Measurements from ENCODE around the gene SUCO. TPM values are rescaled to one million over a fixed set of nuclear protein-coding genes. Genes with fewer than 3 reads are reported as not detected.
A peak's percentile ranks its signal among the peaks of the same experiment; 100 is the strongest.

Gene SUCO
- total RNA-seq, 1 experiment from 2014 or later = 50.3 TPM

DNA sequence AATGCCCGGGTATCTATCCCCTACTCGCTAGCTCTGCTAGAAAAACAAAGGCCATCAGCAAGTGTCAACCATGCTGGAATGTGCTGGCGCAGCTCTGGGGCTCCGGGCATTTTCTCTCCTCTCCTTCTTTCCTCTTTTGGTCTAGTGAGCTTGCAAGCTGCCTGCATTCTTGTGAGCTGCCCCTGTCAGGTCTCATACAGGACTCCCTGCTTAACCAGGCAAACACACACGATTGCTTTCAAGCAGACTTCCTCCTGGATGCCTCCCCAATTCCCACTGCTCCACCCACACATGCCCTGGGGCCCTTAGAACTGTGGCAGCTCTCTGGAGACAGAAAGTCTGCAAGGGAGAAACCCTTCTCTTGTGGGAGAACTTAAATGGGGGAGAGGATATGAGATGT is 35.7 kb upstream of the SUCO start:
- no peaks in the 10 kb centered on the region for H3K36me3 ChIP-seq (ENCODE audit: control insufficient read depth, insufficient read depth, low read length)
- H3K9me3 ChIP-seq = no peaks in the 10 kb centered on the region
- Mint-ChIP-seq H3K36me3 (ENCODE audit: insufficient read depth, unreplicated experiment) (peaks cover 2% of the 10 kb centered on the region), H3K9me3 (ENCODE audit: unreplicated experiment) (no peaks in the 10 kb centered on the region), H3K4me1 (ENCODE audit: low read depth, unreplicated experiment) (peaks cover 22% of the 10 kb centered on the region), H3K27me3 (ENCODE audit: insufficient read depth, unreplicated experiment) (no peaks in the 10 kb centered on the region), H3K27ac (ENCODE audit: unreplicated experiment) (no peak overlapping the region), H3K4me3 (ENCODE audit: unreplicated experiment) (no peak overlapping the region)
- POLR2A ChIA-PET = interaction anchor here (1.6 kb wide), 1 partner anchor 35 kb away, joined by 3 read pairs; no protein-coding TSS in a partner anchor
- DNase-seq = peak; percentile 41 to 72
- TF ChIP-seq, protein P1, sequence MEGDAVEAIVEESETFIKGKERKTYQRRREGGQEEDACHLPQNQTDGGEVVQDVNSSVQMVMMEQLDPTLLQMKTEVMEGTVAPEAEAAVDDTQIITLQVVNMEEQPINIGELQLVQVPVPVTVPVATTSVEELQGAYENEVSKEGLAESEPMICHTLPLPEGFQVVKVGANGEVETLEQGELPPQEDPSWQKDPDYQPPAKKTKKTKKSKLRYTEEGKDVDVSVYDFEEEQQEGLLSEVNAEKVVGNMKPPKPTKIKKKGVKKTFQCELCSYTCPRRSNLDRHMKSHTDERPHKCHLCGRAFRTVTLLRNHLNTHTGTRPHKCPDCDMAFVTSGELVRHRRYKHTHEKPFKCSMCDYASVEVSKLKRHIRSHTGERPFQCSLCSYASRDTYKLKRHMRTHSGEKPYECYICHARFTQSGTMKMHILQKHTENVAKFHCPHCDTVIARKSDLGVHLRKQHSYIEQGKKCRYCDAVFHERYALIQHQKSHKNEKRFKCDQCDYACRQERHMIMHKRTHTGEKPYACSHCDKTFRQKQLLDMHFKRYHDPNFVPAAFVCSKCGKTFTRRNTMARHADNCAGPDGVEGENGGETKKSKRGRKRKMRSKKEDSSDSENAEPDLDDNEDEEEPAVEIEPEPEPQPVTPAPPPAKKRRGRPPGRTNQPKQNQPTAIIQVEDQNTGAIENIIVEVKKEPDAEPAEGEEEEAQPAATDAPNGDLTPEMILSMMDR (IDR thresholded peaks at IDR 0.05; ENCODE audit: insufficient read depth in 1 of 2, low read depth in 1 of 2, low read length in 1 of 2, severe bottlenecking in 1 of 2, unreplicated experiment in 1 of 2) = no peak
- no peaks in the 10 kb centered on the region for H3K27me3 ChIP-seq (replicated peaks; ENCODE audit: control insufficient read depth, insufficient read depth, low read length)
- no TSS peak for BruUV-seq (replicated peaks)
- peaks cover 44% of the 10 kb centered on the region for H3K4me1 ChIP-seq
- CTCF ChIA-PET = no interaction called here
- H3K4me3 ChIP-seq (ENCODE audit: low read depth, low read length) = no peak overlapping the region
- intact Hi-C loops (cut with micrococcal nuclease; ENCODE audit: unreplicated experiment) = no loop called here

DNA sequence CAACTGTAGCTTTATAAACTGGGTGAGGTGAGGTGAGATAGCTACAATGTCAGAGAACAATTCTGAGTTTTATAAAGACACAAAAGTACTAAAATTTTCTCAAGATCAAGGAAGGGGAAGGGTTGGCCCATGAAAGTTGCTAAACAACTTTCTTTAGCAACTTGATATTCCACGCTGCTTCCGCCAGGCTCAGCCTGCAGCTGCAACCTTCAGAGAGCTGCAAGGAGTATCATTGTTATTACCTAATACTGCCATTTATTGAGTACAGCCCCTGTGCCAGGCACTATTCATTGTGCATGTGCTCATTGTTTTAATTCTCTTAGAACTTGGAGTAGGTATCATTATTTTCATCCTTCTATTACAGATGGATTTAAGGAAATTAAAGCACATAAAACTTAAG is 34.1 kb upstream of the SUCO start:
- H3K4me3 Mint-ChIP-seq (ENCODE audit: unreplicated experiment) = no peak overlapping the region
- no peak for DNase-seq
- no peaks in the 10 kb centered on the region for H3K27me3 Mint-ChIP-seq (ENCODE audit: insufficient read depth, unreplicated experiment)
- no peak overlapping the region for H3K4me3 ChIP-seq (ENCODE audit: low read depth, low read length)
- H3K36me3 Mint-ChIP-seq (ENCODE audit: insufficient read depth, unreplicated experiment) = no peaks in the 10 kb centered on the region
- H3K4me1 Mint-ChIP-seq (ENCODE audit: low read depth, unreplicated experiment) = peaks cover 22% of the 10 kb centered on the region
- CTCF ChIA-PET = interaction anchor here (1.1 kb wide), 1 partner anchor 34 kb away, joined by 3 read pairs; the partner anchor contains the start of gene SUCO
- no peaks in the 10 kb centered on the region for H3K36me3 ChIP-seq (ENCODE audit: control insufficient read depth, insufficient read depth, low read length)
- BruUV-seq (replicated peaks) = no TSS peak
- intact Hi-C loops (cut with micrococcal nuclease; ENCODE audit: unreplicated experiment) = loop anchor here (1.0 to 2.0 kb wide), 3 partner anchors 14 to 50 kb away; partner anchors contain the start of gene SUCO
- peaks cover 44% of the 10 kb centered on the region for H3K4me1 ChIP-seq
- no peak overlapping the region for H3K27ac Mint-ChIP-seq (ENCODE audit: unreplicated experiment)
- no peaks in the 10 kb centered on the region for H3K9me3 ChIP-seq
- no peaks in the 10 kb centered on the region for H3K27me3 ChIP-seq (replicated peaks; ENCODE audit: control insufficient read depth, insufficient read depth, low read length)
- TF ChIP-seq, protein P1 (IDR thresholded peaks at IDR 0.05; ENCODE audit: insufficient read depth in 1 of 2, low read depth in 1 of 2, low read length in 1 of 2, severe bottlenecking in 1 of 2, unreplicated experiment in 1 of 2) = no peak
- POLR2A ChIA-PET = no interaction called here
- no peaks in the 10 kb centered on the region for H3K9me3 Mint-ChIP-seq (ENCODE audit: unreplicated experiment)

DNA sequence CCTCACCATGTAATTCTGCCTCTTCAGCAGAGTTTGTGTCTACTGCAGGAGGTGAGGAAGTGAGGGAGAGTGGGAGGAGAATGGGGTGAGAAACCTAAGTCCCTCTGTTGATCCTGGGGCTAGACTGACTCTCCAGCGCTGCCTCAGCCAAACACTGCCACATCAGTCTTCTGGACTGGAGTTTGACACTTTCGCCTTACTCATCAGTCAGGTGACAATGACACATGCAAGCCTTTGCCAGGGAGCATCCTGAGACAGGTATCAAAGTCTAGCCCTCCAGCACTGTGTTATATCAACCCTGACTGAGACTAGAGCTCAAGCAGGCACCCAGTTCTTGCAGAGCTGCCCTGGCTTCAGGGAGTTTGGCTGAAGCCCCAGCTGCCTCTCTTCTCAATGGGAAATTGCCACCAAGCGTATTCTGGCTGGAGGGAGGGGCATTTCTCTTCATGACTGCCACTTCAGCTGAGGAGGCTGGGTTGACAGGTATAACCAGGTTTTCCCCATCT is 33.3 kb upstream of the SUCO start:
- ChIA-PET CTCF (interaction anchor here (1.1 kb wide), 1 partner anchor 33 kb away, joined by 3 read pairs; the partner anchor contains the start of gene SUCO), POLR2A (interaction anchor here (0.9 kb wide), 1 partner anchor 33 kb away, joined by 6 read pairs; the partner anchor contains the start of gene SUCO)
- intact Hi-C loops (cut with micrococcal nuclease; ENCODE audit: unreplicated experiment) = loop anchor here (1.0 to 2.0 kb wide), 3 partner anchors 15 to 50 kb away; partner anchors contain the start of gene SUCO
- Histone ChIP-seq H3K4me1 (peaks cover 44% of the 10 kb centered on the region), H3K4me3 (ENCODE audit: low read depth, low read length) (no peak overlapping the region), H3K27me3 (replicated peaks; ENCODE audit: control insufficient read depth, insufficient read depth, low read length) (no peaks in the 10 kb centered on the region), H3K9me3 (no peaks in the 10 kb centered on the region), H3K36me3 (ENCODE audit: control insufficient read depth, insufficient read depth, low read length) (no peaks in the 10 kb centered on the region)
- peak; percentile 69 to 86 for DNase-seq
- no peaks in the 10 kb centered on the region for H3K36me3 Mint-ChIP-seq (ENCODE audit: insufficient read depth, unreplicated experiment)
- no peaks in the 10 kb centered on the region for H3K27me3 Mint-ChIP-seq (ENCODE audit: insufficient read depth, unreplicated experiment)
- peak overlapping the region; percentile 33 for H3K27ac Mint-ChIP-seq (ENCODE audit: unreplicated experiment)
- no peaks in the 10 kb centered on the region for H3K9me3 Mint-ChIP-seq (ENCODE audit: unreplicated experiment)
- BruUV-seq (replicated peaks) = no TSS peak
- no peak overlapping the region for H3K4me3 Mint-ChIP-seq (ENCODE audit: unreplicated experiment)
- TF ChIP-seq, protein P1 (IDR thresholded peaks at IDR 0.05; ENCODE audit: insufficient read depth in 1 of 2, low read depth in 1 of 2, low read length in 1 of 2, severe bottlenecking in 1 of 2, unreplicated experiment in 1 of 2) = no peak
- H3K4me1 Mint-ChIP-seq (ENCODE audit: low read depth, unreplicated experiment) = peaks cover 22% of the 10 kb centered on the region
